ENCODE results near the gene RNF126.

Gene RNF126

DNA sequence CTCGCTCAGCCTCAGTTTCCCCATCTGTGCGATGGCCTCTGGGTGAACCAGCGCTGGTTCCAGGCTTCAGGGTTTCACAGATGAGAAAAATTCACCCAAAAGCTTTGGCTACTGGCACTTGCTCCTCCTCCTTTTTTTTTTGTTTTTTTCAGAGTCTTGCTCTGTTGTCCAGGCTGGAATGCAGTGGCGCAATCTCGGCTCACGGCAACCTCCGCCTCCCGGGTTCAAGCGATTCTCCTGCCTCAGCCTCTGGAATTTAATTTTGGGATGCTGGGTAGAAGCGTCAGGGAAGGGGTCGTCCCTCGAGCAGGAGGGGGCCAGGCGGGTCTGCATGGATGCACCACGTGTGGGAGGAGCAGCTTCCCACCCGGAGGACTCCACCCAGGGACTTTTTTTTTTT, 25.2 kb upstream of the RNF126 start:
- ChIA-PET CTCF (no interaction called here), POLR2A (no interaction called here)
- no peak for DNase-seq (ENCODE audit: extremely low spot score)
- TF ChIP-seq ZNF384 (IDR thresholded peaks at IDR 0.05) (no peak), PKNOX1 (IDR thresholded peaks at IDR 0.05) (no peak), ARNT (IDR thresholded peaks at IDR 0.05) (no peak), BHLHE40 (IDR thresholded peaks at IDR 0.05; ENCODE audit: borderline replicate concordance) (no peak), TARDBP (IDR thresholded peaks at IDR 0.05) (no peak), LEF1 (IDR thresholded peaks at IDR 0.05; ENCODE audit: borderline replicate concordance) (no peak), CTBP1 (IDR thresholded peaks at IDR 0.05; ENCODE audit: borderline replicate concordance) (no peak), FOXK2 (IDR thresholded peaks at IDR 0.05) (no peak), SP1 (IDR thresholded peaks at IDR 0.05) (no peak)

DNA sequence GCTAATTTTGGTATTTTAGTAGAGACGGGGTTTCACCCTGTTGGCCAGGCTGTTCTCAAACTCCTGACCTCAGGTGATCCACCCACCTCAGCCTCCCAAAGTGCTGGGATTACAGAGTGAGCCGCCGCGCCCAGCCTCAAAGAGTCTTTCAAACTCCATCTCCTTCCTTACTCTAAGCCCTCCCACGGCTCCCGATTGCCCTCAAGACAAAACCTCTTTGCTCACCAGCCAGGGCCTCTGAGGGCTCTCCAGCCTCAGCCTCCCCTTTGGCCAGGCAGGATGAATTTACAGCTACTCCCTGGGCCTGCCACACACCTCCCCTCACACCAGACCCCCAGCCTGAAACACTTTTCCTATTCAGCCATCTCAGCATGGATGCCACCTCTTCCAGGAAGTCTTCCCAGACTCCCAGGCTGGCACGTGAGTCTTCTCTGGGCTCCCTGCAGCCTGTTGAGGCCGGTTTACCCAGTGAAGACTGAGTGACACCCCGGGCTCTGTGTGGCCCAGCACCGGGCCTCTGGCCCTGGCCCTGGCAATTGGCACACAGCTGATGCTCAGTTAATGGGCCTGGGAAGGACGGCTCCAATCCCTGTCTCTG, 24.7 kb upstream of the RNF126 start:
- no peak for TF ChIP-seq ARNT (IDR thresholded peaks at IDR 0.05)
- TF ChIP-seq TARDBP (IDR thresholded peaks at IDR 0.05), result no peak
- TF ChIP-seq HDGF (IDR thresholded peaks at IDR 0.05; ENCODE audit: borderline replicate concordance), result no peak
- no peak for TF ChIP-seq BHLHE40 (IDR thresholded peaks at IDR 0.05; ENCODE audit: borderline replicate concordance)
- no peak for TF ChIP-seq L3MBTL2 (conservative IDR thresholded peaks at IDR 0.05)
- TF ChIP-seq FOXA1 (IDR thresholded peaks at IDR 0.05), result no peak
- no peak for TF ChIP-seq SP1 (IDR thresholded peaks at IDR 0.05)
- POLR2A ChIA-PET, result no interaction called here
- CTCF ChIA-PET, result no interaction called here
- no peak for DNase-seq (ENCODE audit: extremely low spot score)

GRCh38 chr19:686589-687297, 23.7 kb upstream of the RNF126 start:
- ChIA-PET CTCF (no interaction called here), POLR2A (no interaction called here)
- no peak for TF ChIP-seq CTBP1 (IDR thresholded peaks at IDR 0.05; ENCODE audit: borderline replicate concordance)
- no peak for TF ChIP-seq FOXK2 (IDR thresholded peaks at IDR 0.05)
- no peak for TF ChIP-seq HDGF (IDR thresholded peaks at IDR 0.05; ENCODE audit: borderline replicate concordance)
- no peak for TF ChIP-seq FOXA1 (IDR thresholded peaks at IDR 0.05)
- TF ChIP-seq ARNT (IDR thresholded peaks at IDR 0.05), result no peak
- TF ChIP-seq ELF4 (IDR thresholded peaks at IDR 0.05), result no peak
- TF ChIP-seq FOXM1 (IDR thresholded peaks at IDR 0.05; ENCODE audit: borderline replicate concordance), result no peak
- no peak for TF ChIP-seq ZNF384 (IDR thresholded peaks at IDR 0.05)
- no peak for TF ChIP-seq SUZ12 (IDR thresholded peaks at IDR 0.05)
- no peak for TF ChIP-seq TARDBP (IDR thresholded peaks at IDR 0.05)
- no peak for TF ChIP-seq NFRKB (IDR thresholded peaks at IDR 0.05)
- TF ChIP-seq LEF1 (IDR thresholded peaks at IDR 0.05; ENCODE audit: borderline replicate concordance), result no peak
- TF ChIP-seq L3MBTL2 (conservative IDR thresholded peaks at IDR 0.05), result no peak
- no peak for TF ChIP-seq BHLHE40 (IDR thresholded peaks at IDR 0.05; ENCODE audit: borderline replicate concordance)
- TF ChIP-seq PKNOX1 (IDR thresholded peaks at IDR 0.05), result no peak
- no peak for TF ChIP-seq SP1 (IDR thresholded peaks at IDR 0.05)
- DNase-seq (ENCODE audit: extremely low spot score), result no peak

- POLR2A ChIA-PET, result no interaction called here
- CTCF ChIA-PET, result no interaction called here
- no peak for TF ChIP-seq NFRKB (IDR thresholded peaks at IDR 0.05)
- TF ChIP-seq HDGF (IDR thresholded peaks at IDR 0.05; ENCODE audit: borderline replicate concordance), result no peak
- TF ChIP-seq ELF4 (IDR thresholded peaks at IDR 0.05), result no peak
- TF ChIP-seq SP1 (IDR thresholded peaks at IDR 0.05), result no peak
- TF ChIP-seq PKNOX1 (IDR thresholded peaks at IDR 0.05), result no peak
- no peak for TF ChIP-seq FOXK2 (IDR thresholded peaks at IDR 0.05)
- TF ChIP-seq ZNF384 (IDR thresholded peaks at IDR 0.05), result no peak
- no peak for TF ChIP-seq LEF1 (IDR thresholded peaks at IDR 0.05; ENCODE audit: borderline replicate concordance)
- DNase-seq (ENCODE audit: extremely low spot score), result no peak
Measured at GRCh38 chr19:685454-685931, 22.5 kb upstream of the RNF126 start.

DNA sequence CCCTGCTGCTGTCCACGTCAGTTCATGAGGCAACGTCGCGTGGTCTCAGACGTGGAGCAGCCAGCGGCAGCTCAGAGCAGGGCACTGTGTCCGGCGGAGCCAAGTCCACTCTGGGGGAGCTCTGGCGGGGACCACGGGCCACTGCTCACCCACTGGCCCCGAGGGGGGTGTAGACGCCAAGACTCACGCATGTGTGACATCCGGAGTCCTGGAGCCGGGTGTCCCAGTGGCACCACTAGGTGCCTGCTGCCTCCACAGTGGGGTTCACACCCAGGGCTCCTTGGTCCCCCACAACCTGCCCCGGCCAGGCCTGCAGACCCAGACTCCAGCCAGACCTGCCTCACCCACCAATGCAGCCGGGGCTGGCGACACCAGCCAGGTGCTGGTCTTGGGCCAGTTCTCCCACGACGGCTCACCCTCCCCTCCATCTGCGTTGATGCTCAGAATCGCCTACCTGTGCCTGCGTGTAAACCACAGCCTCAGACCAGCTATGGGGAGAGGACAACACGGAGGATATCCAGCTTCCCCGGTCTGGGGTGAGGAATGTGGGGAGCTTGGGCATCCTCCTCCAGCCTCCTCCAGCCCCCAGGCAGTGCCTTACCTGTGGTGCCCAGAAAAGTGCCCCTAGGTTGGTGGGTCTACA, 19.8 kb upstream of the RNF126 start:
- ChIA-PET POLR2A (no interaction called here), CTCF (no interaction called here)
- DNase-seq (ENCODE audit: extremely low spot score), result no peak
- TF ChIP-seq FOXM1 (IDR thresholded peaks at IDR 0.05; ENCODE audit: borderline replicate concordance), result no peak
- TF ChIP-seq PKNOX1 (IDR thresholded peaks at IDR 0.05), result no peak
- no peak for TF ChIP-seq NFRKB (IDR thresholded peaks at IDR 0.05)
- no peak for TF ChIP-seq SP1 (IDR thresholded peaks at IDR 0.05)
- no peak for TF ChIP-seq ZNF384 (IDR thresholded peaks at IDR 0.05)
- TF ChIP-seq FOXK2 (IDR thresholded peaks at IDR 0.05), result no peak
- no peak for TF ChIP-seq FOXA1 (IDR thresholded peaks at IDR 0.05)
- TF ChIP-seq CTBP1 (IDR thresholded peaks at IDR 0.05; ENCODE audit: borderline replicate concordance), result no peak
- TF ChIP-seq SUZ12 (IDR thresholded peaks at IDR 0.05), result no peak
- no peak for TF ChIP-seq ARNT (IDR thresholded peaks at IDR 0.05)
- no peak for TF ChIP-seq ELF4 (IDR thresholded peaks at IDR 0.05)
- no peak for TF ChIP-seq L3MBTL2 (conservative IDR thresholded peaks at IDR 0.05)
- TF ChIP-seq LEF1 (IDR thresholded peaks at IDR 0.05; ENCODE audit: borderline replicate concordance), result no peak
- TF ChIP-seq HDGF (IDR thresholded peaks at IDR 0.05; ENCODE audit: borderline replicate concordance), result no peak
- no peak for TF ChIP-seq BHLHE40 (IDR thresholded peaks at IDR 0.05; ENCODE audit: borderline replicate concordance)
- no peak for TF ChIP-seq TARDBP (IDR thresholded peaks at IDR 0.05)
